WERI-Rb-1 (cell line): ENCODE results near the gene TALDO1.

ENCODE experiments used
- DNase-seq: peaks from one replicate; pipeline ENCODE4 v3.0.0-alpha.2; 2020
- H3K27ac ChIP-seq: fragments of 250-450 bp; sonication (Bioruptor Pico); 2 replicates; pipeline ENCODE4 v1.5.1; 2020; ENCODE audit warnings: mild to moderate bottlenecking, moderate library complexity
- H3K27me3 ChIP-seq: fragments of 250-450 bp; sonication (Bioruptor Pico); 2 replicates; pipeline ENCODE4 v1.5.1; 2021; ENCODE audit warnings: mild to moderate bottlenecking, low read depth, moderate library complexity; ENCODE audit not compliant: insufficient read depth, severe bottlenecking
- H3K36me3 ChIP-seq: fragments of 250-450 bp; sonication (Bioruptor Pico); 2 replicates; pipeline ENCODE4 v1.5.1; 2020; ENCODE audit warnings: mild to moderate bottlenecking, moderate library complexity
- H3K4me3 ChIP-seq: 2 replicates; pipeline ENCODE4 v1.5.1; 2011; ENCODE audit warnings: low read depth, mild to moderate bottlenecking, control low read depth, low read length
- H3K9me3 ChIP-seq: fragments of 250-450 bp; sonication (Bioruptor Pico); 2 replicates; pipeline ENCODE4 v1.5.1; 2021; ENCODE audit warnings: mild to moderate bottlenecking, moderate library complexity; ENCODE audit not compliant: severe bottlenecking
- TF ChIP-seq, protein P1 (sequence below): IDR thresholded peaks from 2 replicates; pipeline ENCODE4 v1.5.1; 2011; ENCODE audit warnings: low read depth, mild to moderate bottlenecking, control low read depth, inconsistent platforms, low read length

Gene TALDO1

DNA sequence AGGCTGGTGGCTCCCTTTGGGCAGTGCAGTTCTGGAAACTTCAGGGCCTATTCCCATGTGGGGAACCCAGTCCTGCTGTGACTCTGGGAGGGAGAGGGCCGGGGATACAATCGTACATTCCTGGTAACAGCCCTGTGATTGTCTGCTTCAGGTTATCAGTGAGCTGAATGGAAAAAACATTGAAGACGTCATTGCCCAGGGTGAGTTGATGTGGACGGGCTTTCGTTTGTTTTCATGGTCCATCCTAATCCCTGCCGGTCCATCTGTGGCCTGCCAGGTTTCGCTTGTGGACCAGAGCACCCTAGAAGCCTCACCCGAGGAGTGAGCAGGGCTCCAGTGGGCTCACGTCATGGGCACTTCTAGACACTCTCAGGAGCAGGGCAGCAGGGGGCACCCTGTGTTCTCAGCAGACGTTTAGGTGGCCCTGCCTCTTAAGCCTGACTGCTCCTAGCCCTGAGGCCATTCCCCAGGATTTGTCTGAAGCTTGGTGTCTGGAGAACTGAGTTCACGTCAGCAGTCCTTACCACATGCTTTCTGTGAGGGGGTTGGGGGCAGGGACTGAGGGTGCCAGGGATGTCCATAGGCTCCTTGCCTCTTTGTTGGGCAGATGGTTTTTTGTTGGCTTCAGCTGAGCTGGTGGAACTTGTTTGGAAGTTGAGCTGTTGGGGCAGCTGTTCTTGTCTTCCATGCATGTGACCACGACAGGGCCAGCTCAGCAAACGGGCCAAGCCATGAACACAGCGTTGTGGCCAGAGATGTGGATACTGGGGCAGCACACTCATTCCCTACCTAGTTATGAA is 64.4 kb downstream of the TALDO1 start:
- Histone ChIP-seq H3K36me3 (peaks cover 45% of the 10 kb centered on the region), H3K9me3 (no peaks in the 10 kb centered on the region), H3K27me3 (no peaks in the 10 kb centered on the region), H3K27ac (peak overlapping the region; percentile 11), H3K4me3 (no peak overlapping the region)
- no peak for DNase-seq
- TF ChIP-seq, protein P1, sequence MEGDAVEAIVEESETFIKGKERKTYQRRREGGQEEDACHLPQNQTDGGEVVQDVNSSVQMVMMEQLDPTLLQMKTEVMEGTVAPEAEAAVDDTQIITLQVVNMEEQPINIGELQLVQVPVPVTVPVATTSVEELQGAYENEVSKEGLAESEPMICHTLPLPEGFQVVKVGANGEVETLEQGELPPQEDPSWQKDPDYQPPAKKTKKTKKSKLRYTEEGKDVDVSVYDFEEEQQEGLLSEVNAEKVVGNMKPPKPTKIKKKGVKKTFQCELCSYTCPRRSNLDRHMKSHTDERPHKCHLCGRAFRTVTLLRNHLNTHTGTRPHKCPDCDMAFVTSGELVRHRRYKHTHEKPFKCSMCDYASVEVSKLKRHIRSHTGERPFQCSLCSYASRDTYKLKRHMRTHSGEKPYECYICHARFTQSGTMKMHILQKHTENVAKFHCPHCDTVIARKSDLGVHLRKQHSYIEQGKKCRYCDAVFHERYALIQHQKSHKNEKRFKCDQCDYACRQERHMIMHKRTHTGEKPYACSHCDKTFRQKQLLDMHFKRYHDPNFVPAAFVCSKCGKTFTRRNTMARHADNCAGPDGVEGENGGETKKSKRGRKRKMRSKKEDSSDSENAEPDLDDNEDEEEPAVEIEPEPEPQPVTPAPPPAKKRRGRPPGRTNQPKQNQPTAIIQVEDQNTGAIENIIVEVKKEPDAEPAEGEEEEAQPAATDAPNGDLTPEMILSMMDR, result no peak

DNA sequence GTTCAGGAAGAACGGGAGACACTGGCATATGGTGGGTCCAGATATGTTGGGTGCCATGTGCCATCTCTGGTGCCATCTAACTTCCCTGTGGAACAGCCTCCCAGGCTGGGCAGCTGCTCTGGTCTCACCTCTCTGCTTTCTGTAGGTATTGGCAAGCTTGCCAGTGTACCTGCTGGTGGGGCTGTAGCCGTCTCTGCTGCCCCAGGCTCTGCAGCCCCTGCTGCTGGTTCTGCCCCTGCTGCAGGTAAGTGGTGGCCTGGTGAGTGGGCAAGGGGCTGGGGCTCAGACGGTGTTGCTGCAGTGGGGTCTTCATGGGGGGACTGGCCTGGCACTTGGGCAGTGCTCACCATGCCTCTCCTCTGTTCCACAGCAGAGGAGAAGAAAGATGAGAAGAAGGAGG is 65.1 kb downstream of the TALDO1 start:
- Histone ChIP-seq H3K27me3 (no peaks in the 10 kb centered on the region), H3K27ac (no peak overlapping the region), H3K9me3 (no peaks in the 10 kb centered on the region), H3K4me3 (no peak overlapping the region), H3K36me3 (peaks cover 45% of the 10 kb centered on the region)
- TF ChIP-seq, protein P1, result no peak
- DNase-seq, result no peak

DNA sequence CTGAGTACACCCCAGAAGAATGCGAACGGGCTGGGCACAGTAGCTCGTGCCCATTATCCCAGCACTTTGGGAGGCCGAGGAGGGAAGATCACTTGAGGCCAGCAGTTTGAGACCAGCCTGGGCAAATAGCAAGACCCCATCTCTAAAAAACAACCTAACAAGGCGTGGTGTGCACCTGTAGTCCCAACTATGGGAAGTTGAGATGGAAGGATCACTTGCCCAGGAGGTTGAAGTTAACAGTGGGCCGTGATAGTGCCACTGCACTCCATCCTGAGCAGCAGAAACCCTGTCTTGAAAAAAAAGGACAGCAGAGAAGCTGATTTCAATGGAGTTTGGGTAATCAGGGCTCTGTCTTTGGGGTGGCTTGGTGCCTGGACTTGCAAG is 65.8 kb downstream of the TALDO1 start:
- Histone ChIP-seq H3K27ac (no peak overlapping the region), H3K27me3 (no peaks in the 10 kb centered on the region), H3K9me3 (no peaks in the 10 kb centered on the region), H3K36me3 (peaks cover 45% of the 10 kb centered on the region), H3K4me3 (no peak overlapping the region)
- DNase-seq, result no peak
- TF ChIP-seq, protein P1, result no peak

DNA sequence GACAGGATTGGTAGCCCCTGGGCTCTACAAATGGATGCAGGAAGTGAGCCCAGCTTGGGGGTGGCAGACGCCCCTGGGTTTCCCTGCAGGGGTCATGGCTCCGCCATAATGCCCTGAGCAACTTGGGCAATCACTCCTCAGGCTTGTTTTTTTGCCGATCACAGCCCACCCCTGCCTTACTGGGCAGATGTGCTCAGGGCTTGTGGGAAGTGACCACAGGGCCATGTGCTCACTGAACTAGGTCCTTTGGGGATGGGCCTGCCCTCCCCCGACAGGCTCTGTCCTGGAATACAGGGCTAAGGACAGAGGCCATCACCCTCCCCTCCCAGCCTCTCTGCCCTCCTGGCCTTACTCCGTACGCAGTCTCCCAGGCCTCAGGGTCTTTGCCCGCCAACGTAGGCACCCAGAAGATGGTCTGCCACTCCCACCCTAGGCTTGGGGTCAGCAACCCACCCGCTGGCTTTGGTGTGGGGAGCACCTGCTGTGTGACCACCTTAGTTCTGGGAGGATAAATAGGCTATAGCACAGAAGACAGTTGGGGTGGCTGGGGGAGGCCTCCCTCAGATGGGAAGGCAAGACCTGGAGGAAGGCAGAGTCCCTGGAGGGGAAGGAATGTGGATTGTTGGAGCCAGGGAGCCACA is 66.3 kb downstream of the TALDO1 start:
- Histone ChIP-seq H3K27ac (no peak overlapping the region), H3K9me3 (no peaks in the 10 kb centered on the region)

More for the DNA sequence above, 66.3 kb downstream of the TALDO1 start:
- TF ChIP-seq, protein P1, result no peak
- H3K36me3 ChIP-seq, result peaks cover 45% of the 10 kb centered on the region
- DNase-seq, result no peak
- no peak overlapping the region for H3K4me3 ChIP-seq
- H3K27me3 ChIP-seq, result no peaks in the 10 kb centered on the region
